ENCODE results near the gene STAT5B. TPM values are rescaled to one million over a fixed set of nuclear protein-coding genes. Genes with fewer than 3 reads are reported as not detected.

STAT5B gene
- total RNA-seq, 1 experiment from 2014 or later = 7.1 TPM

DNA sequence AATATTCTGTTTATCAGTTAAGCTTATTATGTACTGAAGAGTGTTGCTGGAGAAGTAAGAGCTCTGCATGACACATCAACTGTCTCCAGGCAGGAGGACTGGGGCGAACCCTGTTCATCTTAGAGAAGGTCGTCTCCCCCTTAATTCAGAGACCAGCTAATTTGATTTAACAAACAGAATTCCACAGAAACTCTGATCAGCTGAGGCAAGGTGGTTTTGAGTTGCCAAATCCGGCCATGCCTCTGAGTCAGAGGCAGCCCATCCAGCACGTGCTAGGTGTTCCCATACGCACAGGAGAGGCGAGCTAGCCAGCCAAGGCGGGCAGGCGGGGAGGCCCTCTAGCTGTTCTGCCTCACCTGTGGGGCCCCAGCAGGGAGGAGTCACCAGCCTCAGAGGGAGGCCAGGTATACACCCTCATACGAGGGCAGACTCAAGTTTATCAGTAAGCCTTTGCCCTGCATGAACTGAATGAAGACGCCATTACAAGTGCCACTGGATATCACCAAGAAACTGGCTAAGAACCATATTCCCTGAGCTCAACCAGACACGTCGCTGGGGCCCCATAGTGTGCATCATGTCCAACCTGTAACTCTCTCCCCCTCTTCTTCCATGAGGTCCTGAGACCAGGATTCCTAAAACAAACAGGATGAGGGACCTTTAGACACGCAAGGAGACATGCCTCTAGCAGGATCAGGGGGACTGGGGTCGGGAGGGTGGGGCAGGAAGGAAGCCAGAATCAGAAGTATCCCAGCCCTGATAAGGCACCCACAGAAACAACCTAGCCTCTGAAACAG is 37.8 kb upstream of the STAT5B start:
- H3K4me1 ChIP-seq (ENCODE audit: control insufficient read depth in 1 of 2, insufficient read depth in 2 of 2, low read length in 2 of 2) = no peaks in the 10 kb centered on the region
- no peak overlapping the region for H3K4me3 ChIP-seq (replicated peaks in 1 of 2; ENCODE audit: low read depth in 1 of 2, low read length in 2 of 2)
- CTCF ChIA-PET = no interaction called here
- no peak overlapping the region for H2AFZ ChIP-seq (ENCODE audit: low read depth, low read length, poor library complexity, severe bottlenecking)
- H3K27ac ChIP-seq (ENCODE audit: low read depth, low read length) = no peak overlapping the region
- no peaks in the 10 kb centered on the region for H4K20me1 ChIP-seq (ENCODE audit: insufficient read depth)
- RAD21 ChIA-PET (ENCODE audit: low non-redundant PET in 1 of 2, low total read pairs in 2 of 2, uncharacterized antibody in 2 of 2, unreplicated experiment in 2 of 2) = no interaction called here
- intact Hi-C loops (cut with micrococcal nuclease) = no loop called here
- DNase-seq (ENCODE audit: low read depth, low spot score) (no peak), ATAC-seq (no peak)
- no peak overlapping the region for H3K9ac ChIP-seq (ENCODE audit: low read length)
- peaks cover 0 to 8% of the 10 kb centered on the region in 2 experiments; a peak in 2 of 4 replicates for H3K36me3 ChIP-seq (ENCODE audit: control insufficient read depth in 1 of 2, insufficient read depth in 2 of 2, low read length in 2 of 2)
- H3K4me2 ChIP-seq (ENCODE audit: low read length) = no peak overlapping the region
- H3K27me3 ChIP-seq (ENCODE audit: insufficient read depth, low read length) = no peaks in the 10 kb centered on the region
- no TSS peak for BruUV-seq (replicated peaks)
- H3K9me2 ChIP-seq (ENCODE audit: insufficient read depth) = no peaks in the 10 kb centered on the region
- POLR2A ChIA-PET = no interaction called here
- TF ChIP-seq EGR1 (IDR thresholded peaks at IDR 0.05; ENCODE audit: low read depth) (no peak), POLR2AphosphoS5 (IDR thresholded peaks at IDR 0.05; ENCODE audit: low read depth, low read length) (no peak), ELF1 (IDR thresholded peaks at IDR 0.05; ENCODE audit: borderline replicate concordance, low read depth) (no peak), SIN3A (IDR thresholded peaks at IDR 0.05; ENCODE audit: low read depth) (no peak)
- no peaks in the 10 kb centered on the region for H3K9me3 ChIP-seq (ENCODE audit: control insufficient read depth in 1 of 2, insufficient read depth in 1 of 2, low read depth in 1 of 2, low read length in 2 of 2)
- H3K79me2 ChIP-seq (ENCODE audit: insufficient read depth, low read length) = no peaks in the 10 kb centered on the region

GRCh38 chr17:42313389-42313772 is 37.2 kb upstream of the STAT5B start:
- H3K27me3 ChIP-seq (ENCODE audit: insufficient read depth, low read length) = no peaks in the 10 kb centered on the region
- POLR2A ChIA-PET = no interaction called here
- RAD21 ChIA-PET (ENCODE audit: low non-redundant PET in 1 of 2, low total read pairs in 2 of 2, uncharacterized antibody in 2 of 2, unreplicated experiment in 2 of 2) = no interaction called here
- H3K36me3 ChIP-seq (ENCODE audit: control insufficient read depth in 1 of 2, insufficient read depth in 2 of 2, low read length in 2 of 2) = peaks cover 0 to 8% of the 10 kb centered on the region in 2 experiments; a peak in 2 of 4 replicates
- H3K4me2 ChIP-seq (ENCODE audit: low read length) = no peak overlapping the region
- no peaks in the 10 kb centered on the region for H3K9me3 ChIP-seq (ENCODE audit: control insufficient read depth in 1 of 2, insufficient read depth in 1 of 2, low read depth in 1 of 2, low read length in 2 of 2)
- CTCF ChIA-PET = no interaction called here
- no peak overlapping the region for H3K27ac ChIP-seq (ENCODE audit: low read depth, low read length)
- no peaks in the 10 kb centered on the region for H4K20me1 ChIP-seq (ENCODE audit: insufficient read depth)
- no peaks in the 10 kb centered on the region for H3K79me2 ChIP-seq (ENCODE audit: insufficient read depth, low read length)
- no peak for ATAC-seq
- H2AFZ ChIP-seq (ENCODE audit: low read depth, low read length, poor library complexity, severe bottlenecking) = no peak overlapping the region
- no peak for DNase-seq (ENCODE audit: low read depth, low spot score)
- H3K4me1 ChIP-seq (ENCODE audit: control insufficient read depth in 1 of 2, insufficient read depth in 2 of 2, low read length in 2 of 2) = no peaks in the 10 kb centered on the region
- no peak overlapping the region for H3K9ac ChIP-seq (ENCODE audit: low read length)
- no TSS peak for BruUV-seq (replicated peaks)
- no peak overlapping the region for H3K4me3 ChIP-seq (replicated peaks in 1 of 2; ENCODE audit: low read depth in 1 of 2, low read length in 2 of 2)
- H3K9me2 ChIP-seq (ENCODE audit: insufficient read depth) = no peaks in the 10 kb centered on the region
- intact Hi-C loops (cut with micrococcal nuclease) = no loop called here
- TF ChIP-seq YY1 (IDR thresholded peaks at IDR 0.05; ENCODE audit: extremely low read depth, insufficient replicate concordance, low read depth, low read length) = no peak
- no peak for TF ChIP-seq ELF1 (IDR thresholded peaks at IDR 0.05; ENCODE audit: borderline replicate concordance, low read depth)
- TF ChIP-seq SIN3A (IDR thresholded peaks at IDR 0.05; ENCODE audit: low read depth) = no peak
- no peak for TF ChIP-seq MAX (IDR thresholded peaks at IDR 0.05)
- TF ChIP-seq ZBTB33 (IDR thresholded peaks at IDR 0.05; ENCODE audit: extremely low read depth, insufficient replicate concordance, low read length) = no peak
- TF ChIP-seq POLR2A (IDR thresholded peaks at IDR 0.05; ENCODE audit: borderline replicate concordance, extremely low read depth, insufficient read depth, insufficient read length) = no peak
- no peak for TF ChIP-seq ZNF274 (IDR thresholded peaks at IDR 0.05; ENCODE audit: low read depth, low read length)
- TF ChIP-seq SP1 (IDR thresholded peaks at IDR 0.05; ENCODE audit: low read depth) = no peak
- TF ChIP-seq RAD21 (IDR thresholded peaks at IDR 0.05; ENCODE audit: low read depth) = no peak
- TF ChIP-seq EGR1 (IDR thresholded peaks at IDR 0.05; ENCODE audit: low read depth) = no peak
- TF ChIP-seq ZFX (IDR thresholded peaks at IDR 0.05) = no peak
- TF ChIP-seq EZH2phosphoT487 (IDR thresholded peaks at IDR 0.05; ENCODE audit: borderline replicate concordance) = no peak
- TF ChIP-seq CBX3 (IDR thresholded peaks at IDR 0.05; ENCODE audit: low read depth) = no peak
- TF ChIP-seq, protein P1, sequence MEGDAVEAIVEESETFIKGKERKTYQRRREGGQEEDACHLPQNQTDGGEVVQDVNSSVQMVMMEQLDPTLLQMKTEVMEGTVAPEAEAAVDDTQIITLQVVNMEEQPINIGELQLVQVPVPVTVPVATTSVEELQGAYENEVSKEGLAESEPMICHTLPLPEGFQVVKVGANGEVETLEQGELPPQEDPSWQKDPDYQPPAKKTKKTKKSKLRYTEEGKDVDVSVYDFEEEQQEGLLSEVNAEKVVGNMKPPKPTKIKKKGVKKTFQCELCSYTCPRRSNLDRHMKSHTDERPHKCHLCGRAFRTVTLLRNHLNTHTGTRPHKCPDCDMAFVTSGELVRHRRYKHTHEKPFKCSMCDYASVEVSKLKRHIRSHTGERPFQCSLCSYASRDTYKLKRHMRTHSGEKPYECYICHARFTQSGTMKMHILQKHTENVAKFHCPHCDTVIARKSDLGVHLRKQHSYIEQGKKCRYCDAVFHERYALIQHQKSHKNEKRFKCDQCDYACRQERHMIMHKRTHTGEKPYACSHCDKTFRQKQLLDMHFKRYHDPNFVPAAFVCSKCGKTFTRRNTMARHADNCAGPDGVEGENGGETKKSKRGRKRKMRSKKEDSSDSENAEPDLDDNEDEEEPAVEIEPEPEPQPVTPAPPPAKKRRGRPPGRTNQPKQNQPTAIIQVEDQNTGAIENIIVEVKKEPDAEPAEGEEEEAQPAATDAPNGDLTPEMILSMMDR (IDR thresholded peaks at IDR 0.05 in 2 of 3, conservative IDR thresholded peaks at IDR 0.05 in 1 of 3; ENCODE audit: borderline replicate concordance in 1 of 3, insufficient read depth in 1 of 3, low read depth in 2 of 3, low read length in 2 of 3) = no peak
- TF ChIP-seq JUND (IDR thresholded peaks at IDR 0.05) = no peak
- TF ChIP-seq ATF3 (IDR thresholded peaks at IDR 0.05) = no peak

Measured in HCT116 (cell line).